ENCODE results near the gene CEP89.
"Not testable (repeated sequence)": the region's sequence is repeated elsewhere in the genome, so short reads cannot be mapped to it uniquely, and the experiment has no call there.

CEP89 gene

DNA sequence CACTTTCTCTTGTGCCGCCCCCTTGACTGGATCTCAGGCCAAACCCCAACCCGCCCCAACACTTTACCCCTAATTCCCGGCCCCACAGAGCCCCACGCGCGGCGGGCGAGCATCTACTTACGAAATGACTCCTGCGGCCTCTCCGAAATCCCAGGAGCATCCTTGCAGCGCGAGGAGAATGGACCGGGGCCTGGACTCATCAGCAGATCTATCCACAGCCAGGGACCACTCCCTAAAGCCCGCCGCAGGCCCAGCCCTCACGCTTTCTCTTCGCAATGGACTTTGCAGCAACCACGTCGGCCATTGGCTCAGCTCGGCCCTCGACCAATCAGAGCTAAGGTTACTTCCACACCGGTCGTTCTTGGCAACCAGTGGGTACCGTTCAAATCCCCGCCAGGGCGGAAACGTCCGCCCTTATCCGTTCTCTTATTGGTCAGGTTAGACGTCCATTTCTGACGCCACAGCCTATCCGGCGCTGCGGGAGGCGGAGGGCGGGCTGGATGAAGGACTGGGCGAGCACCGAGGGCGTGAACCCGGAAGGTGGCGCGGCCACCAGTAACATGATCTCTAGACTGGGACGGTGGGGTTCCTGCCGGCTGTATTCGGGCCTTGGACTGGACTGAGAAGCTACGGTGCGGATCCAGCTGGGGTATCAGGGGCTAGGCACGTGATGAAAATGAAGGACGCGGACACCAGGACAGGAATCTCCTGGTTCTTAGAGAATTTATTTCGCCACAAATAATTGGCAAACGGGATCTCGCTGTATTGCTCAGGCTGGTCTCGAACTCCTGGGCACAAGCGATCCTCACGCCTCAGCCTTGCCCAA is at the start of gene CEP89, which contains the start of gene FAAP24:
Gene CEP89 (minus strand): TSS at position 244 of the 826 bp plus-strand sequence. CDS start 84 bp downstream, at position 160.
Gene FAAP24 (plus strand): TSS at position 528 of the 826 bp plus-strand sequence. CDS start 955 bp downstream, outside the sequence.
- DNase-seq = peak; percentile 99

DNA sequence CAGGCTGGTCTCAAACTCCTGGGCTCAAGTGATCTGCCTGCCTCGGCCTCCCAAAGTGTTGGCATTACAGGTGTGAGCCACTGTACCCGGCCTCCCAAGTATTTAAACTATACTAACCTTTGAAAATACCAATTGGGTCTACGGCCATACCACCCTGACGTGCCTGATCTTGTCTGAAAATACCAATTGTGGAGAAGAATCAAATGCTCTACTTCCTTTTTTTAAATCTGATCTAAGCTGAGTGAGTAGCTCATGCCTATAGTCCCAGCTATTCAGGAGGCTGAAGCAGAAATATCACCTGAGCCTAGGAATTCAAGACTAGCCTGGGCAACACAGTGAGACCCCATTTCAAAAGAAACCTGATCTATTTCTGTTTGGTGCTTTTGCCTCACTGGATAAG is 39.1 kb upstream of the CEP89 start:
- not testable (repeated sequence) for DNase-seq

DNA sequence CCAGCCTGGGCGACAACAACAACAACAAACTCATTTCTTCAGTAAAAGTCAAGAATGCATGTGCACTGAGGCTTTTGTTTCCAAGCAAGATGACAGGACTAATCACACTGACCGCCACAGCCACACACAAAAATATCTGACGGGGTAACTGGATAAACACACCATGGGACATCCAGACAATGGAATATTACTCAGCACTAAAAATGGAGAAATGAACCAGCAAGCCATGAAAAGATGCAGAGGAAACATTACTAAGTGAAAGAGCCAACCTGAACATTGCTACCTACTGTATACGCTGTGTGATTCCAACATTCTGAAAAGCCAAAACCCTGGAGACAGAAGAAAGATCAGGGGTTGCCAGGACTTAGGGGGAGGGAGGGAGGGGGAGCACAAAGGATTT is 37.0 kb upstream of the CEP89 start:
- DNase-seq = no peak

DNA sequence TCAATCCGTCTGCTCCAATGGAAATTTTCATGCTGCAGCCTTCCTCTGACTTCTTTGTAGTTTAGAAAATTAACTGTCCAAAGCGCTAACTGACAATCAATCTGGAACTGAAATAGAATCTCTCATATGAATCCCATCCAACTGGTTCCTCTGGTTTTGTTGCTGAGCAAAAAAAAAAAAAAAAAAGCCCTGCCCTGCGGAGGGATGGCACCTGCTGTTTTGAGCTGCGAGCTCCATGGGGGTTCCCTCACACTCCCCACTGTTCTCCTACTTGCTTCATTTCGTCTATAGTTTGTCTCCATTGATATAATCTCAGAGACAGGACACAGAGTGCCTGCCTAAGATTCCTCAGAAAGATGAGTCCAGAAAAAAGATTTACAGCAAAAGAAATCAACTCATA is 33.7 kb upstream of the CEP89 start:
- DNase-seq = no peak

DNA sequence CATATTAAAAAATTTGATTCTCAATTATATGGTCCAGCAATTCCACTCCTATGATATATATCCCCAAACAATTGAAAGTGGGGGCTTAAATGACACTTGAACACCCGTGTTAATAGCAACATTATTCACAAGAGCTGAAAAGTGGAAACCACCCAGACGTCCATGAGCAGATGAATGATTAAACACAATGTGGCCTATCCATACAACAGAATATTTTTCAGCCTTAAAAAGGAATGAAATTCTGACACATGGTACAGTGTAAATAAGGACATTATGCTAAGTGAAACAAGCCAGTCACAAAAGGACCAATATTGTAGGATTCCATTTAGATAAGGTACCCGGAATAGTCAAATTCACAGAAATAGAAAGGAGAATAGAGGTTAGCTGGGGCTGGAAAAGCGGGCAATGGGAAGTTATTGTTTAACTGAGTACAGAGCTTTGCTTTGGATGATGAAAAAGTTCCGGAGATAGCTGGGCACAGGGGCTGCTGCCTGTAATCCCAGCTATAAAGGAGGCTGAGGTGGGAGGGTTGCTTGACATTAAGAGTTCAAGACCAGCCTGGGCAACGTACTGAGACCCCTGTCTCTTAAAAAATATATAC is 31.8 kb upstream of the CEP89 start:
- not testable (repeated sequence) for DNase-seq

DNA sequence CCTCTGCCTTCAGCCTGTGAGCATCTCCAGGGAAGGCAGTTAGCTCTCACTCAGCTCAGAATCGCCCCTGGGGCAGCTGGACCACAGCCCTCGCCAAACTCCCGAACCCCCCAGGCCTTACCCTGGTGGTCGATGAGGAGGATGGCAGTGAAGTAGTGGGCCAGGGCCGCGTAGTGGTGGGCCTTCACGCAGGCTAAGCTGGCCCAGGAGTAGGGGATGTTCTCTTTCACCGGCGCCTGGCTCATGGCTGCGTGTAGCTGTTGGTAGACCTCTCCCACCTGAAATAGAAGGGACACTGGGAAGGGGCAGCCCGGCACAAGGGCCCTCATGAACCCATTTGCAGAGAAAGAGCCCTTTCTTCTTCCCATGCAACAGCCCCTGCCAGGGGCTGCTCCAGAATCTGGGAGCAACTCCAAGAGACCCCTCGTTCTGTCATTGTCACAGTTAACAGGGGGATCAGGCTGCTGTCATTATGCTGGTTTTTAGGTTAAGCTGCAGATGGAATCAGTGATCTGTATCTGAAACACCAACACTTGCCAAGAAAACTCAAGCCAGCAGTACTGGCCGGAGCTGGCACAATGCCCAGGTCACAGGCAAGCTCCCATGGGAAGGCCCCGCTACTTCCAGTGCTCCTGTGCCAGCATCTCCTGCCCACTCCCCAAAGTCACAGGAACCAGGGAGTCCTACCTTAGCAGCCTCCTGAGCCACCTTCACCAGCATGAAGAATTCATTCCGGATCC is 30.5 kb upstream of the CEP89 start:
- DNase-seq = not testable (repeated sequence)

DNA sequence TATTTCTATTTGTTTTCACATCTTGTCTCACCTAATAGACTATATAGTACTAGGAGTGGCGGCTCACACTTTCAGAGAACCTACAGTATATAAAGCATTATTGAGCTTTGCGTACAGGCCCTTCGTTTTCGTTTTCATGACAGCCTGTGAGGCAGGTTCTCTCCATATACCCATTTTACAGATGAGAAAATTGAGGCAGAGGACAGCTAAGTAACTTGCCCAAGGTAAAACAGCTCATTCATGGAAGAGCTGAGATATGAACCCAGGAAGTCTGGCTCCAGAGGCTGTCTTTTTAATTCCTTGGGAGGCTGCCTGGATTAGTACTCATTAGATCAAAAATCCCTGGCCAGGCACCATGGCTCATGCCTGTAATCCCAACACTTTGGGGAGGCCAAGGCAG is 29.2 kb upstream of the CEP89 start:
- no peak for DNase-seq

DNA sequence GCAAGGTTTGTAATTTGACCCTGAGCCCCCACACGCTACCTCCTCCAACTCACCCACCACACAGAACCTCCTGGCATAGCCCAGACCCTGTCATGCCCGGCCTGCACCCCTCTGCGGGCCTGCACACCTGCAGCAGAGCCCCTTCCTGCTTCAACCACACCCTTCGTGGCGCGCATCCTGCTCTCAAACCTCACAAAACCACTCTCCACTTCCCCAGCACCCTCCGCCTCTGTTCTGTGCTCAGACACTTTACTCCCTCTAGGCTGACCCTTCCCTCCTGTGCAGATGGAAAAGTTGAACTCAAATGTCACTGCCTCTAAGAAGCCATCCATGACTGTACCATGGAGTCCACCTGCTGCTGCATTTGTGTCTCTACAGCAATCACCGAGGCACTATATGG is 28.8 kb upstream of the CEP89 start:
- DNase-seq = no peak

DNA sequence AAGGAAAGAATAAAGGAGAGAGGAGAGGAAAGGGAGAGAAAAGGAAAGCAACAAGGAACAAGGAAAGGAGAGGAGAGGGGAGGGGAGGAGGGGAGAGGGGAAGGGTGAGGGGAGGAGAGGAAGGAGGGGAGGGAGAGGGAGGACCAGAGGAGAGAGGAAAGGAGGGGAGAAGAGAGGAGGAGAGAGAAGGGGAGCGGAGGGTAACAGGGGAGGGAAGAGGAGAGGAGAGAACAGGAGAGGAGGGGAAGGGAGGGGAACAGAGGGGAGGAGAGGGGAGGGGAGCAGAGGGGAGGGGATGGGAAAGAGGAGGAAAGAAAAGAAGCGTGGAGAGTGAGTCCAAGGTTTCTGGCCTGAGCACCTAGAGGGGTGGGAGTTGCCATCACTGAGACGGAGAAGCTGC is 27.0 kb upstream of the CEP89 start:
- no peak for DNase-seq

DNA sequence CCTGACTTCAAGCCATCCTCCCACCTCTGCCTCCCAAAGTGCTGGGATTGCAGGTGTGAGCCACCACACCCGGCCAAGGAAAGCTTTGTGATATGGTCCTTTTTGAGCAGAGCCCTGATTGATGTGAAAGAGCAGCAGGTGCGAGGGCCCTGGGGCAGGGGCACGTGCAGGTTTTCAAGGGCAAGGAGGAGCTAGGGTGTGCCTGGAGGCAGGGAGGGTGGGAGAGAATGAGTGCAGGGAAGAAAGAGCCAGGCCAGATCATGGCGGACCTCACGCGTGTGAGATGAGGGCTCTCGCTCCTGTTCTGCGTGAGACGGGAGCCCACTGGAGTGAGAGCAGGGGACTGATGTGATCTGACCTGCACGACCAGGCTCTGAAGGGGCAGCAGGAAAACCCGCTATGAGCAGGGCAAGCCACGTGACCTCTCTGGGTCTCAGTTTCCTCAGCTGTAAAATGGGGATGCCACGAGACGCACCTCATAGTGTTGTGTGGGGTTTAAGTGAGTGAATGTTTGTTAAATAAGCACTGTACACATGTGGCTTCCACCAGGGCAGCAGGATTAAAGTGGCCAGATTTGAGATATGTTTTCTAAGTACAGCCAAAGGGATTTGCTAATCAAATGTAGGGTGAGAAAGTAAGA is 26.1 kb upstream of the CEP89 start:
- no peak for DNase-seq

DNA sequence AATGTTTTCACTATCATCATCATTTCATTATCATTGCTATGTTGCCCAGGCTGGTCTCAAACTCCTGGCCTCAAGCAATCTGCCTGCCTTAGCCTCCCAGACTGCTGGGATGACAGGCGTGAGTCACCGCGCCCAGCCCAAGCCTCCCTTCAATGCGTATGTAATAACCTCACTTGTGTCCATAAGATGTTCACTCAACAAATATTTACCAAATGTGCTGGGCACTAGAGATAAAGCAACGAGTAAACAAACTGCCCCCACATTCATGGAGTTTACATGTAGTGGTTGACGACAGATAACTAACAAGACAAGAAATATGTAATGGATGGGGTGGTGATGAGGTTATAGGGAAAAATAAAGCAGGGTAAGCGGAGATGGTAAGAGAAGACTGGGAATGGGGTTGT is 25.3 kb upstream of the CEP89 start:
- not testable (repeated sequence) for DNase-seq

DNA sequence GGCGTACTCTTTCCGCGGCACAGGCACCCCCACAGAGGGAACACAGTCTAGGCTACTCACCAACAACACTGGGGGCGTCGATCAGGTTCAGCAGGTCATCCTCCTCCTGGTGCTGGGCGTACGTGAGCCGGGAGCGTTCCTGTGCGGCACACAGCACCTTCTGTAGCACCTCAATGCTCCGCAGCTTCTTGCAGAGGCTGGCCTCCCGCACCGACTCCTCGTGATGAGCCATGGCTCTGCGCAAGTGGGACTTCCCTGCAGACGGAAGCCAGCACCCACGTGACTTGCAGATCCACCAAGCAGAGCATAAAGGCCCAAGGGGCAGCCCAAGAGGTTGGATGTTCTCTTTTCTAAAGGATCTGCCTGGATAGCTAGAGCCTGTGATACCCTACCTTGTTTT is 24.2 kb upstream of the CEP89 start:
- DNase-seq = not testable (repeated sequence)

DNA sequence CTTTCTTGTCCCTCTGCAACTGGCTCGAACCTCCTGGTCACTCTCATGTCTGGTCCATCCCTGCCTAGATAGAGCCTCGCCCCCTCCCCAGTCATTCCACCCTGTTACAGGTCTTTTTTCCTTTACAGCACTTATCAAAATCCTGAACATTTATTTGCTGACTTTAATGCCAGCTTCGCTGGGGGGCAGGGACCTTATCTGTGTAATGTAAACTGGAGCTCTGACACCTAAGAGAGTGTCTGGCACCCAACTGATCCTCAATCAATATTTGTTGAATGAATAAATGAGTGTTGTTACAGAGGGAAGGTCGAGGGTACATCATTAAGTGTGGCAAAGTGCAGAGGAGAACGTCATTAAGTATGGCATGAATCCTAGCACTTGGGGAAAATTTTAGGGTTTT is 17.0 kb upstream of the CEP89 start:
- DNase-seq = no peak

DNA sequence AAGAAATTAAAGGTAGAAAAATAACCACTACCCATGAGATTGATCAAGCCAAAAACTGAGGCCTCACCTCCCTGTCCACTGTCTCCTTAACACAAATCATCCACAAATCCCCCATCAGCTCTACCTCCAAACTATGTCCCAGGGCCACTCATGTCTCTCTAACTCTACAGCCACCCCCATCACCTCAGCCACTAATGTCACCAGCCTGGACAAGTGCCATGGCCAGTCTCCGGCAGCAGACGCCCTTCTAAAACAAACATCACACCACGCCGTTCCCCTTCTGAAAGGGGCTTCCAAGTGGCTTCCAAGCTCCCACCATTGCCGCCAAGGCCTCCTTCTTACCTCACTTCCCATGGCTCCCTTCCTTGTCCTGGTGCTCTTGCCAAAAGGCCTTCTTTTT is 16.5 kb upstream of the CEP89 start:
- not testable (repeated sequence) for DNase-seq

DNA sequence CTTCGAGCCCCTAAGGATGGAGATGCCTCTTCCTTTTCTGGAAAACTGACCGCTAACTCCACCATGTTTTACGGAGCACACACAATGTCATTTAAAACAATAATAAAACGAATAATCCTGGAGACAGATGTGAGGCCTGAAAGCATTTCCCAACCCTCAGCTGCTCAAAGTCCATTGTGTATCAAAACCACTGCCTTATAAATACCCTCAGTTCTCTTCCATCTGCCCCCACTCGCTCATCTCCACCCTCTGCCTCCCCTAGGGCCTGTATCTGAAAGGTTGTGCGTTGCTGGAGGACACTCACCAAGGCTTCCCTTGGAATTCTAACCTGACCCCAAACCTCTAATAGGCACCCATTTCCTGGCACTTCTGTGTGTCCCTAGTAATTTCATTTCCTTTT is 10.7 kb upstream of the CEP89 start:
- DNase-seq = not testable (repeated sequence)

DNA sequence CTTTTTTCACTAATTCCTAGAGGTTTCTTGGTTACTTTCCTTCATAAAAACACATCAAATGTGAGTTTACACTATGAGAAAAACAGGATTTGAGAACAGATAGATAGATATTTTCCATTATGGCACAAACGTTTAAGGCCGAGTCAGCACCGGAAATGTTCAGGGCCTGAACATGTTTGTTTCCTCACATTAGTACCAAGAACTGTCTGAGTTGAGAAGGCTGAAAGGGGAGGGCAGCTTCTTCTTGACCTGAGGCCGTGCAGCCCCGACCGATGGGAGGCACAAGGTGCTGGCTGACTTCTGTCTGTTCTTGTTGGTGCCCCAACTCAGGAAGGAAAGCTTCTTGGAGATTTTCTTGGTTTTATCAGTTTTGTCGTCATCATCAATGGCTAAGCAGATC is 8.0 kb upstream of the CEP89 start:
- not testable (repeated sequence) for DNase-seq

DNA sequence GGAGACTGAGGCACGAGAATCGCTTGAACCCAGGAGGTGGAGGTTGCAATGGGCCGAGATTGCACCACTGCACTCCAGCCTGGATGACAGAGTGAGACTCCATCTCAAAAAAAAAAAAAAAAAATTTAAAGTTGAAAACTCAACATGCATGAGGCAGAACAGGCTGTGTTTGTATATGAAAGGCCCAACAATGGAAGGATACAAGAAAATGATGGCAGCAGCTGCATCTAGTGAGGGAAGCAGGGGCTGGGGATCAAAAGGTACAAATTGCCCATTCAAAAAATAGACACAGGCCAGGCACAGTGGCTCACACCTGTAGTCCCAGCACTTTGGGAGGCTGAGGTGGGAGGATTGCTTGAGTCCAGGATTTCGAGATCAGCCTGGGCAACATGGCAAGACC is 6.1 kb upstream of the CEP89 start:
- not testable (repeated sequence) for DNase-seq

DNA sequence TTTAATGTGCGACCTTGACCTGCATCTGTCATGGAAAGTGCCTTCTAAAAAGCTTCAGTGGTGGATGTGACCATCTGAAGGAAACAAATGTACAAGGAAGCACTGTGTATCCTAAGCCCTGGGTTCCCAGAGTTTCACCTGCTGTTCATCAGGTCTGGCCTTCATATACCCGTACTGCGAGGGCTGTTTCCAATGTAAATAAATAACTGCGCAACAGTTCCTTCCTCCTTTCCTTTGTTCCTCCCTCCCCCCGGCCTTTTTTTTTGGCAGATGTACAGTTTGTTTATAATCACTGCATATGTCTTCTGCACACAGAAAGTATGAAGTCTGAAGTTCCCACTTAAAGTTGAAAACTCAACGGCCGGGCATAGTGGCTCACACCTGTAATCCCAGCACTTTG is 5.5 kb upstream of the CEP89 start:
- no peak for DNase-seq

DNA sequence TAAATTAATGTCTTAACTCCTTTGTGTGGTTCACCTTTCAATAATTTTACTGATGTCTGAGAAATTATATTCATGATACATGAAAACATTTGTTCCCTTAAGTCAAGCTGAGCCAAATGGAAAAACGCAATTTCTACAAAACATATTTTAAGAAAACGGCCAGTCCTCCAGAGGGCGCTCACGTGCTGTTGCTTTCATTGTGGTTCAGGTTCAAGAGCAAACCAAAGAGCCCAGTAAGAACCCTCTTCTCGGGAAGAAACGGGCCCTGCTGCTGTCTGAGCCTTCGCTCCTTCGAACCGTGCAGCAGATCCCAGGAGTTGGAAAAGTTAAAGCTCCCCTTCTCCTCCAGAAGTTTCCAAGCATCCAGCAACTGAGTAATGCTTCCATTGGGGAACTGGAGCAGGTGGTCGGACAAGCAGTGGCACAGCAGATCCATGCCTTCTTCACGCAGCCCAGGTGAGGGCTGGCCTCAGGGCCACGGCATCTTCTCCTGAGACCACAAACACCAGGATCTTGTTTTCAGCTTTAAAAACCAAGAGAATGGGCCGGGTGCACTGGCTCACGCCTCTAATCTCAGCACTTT is 4.6 kb upstream of the CEP89 start:
- peak; percentile 53 for DNase-seq

DNA sequence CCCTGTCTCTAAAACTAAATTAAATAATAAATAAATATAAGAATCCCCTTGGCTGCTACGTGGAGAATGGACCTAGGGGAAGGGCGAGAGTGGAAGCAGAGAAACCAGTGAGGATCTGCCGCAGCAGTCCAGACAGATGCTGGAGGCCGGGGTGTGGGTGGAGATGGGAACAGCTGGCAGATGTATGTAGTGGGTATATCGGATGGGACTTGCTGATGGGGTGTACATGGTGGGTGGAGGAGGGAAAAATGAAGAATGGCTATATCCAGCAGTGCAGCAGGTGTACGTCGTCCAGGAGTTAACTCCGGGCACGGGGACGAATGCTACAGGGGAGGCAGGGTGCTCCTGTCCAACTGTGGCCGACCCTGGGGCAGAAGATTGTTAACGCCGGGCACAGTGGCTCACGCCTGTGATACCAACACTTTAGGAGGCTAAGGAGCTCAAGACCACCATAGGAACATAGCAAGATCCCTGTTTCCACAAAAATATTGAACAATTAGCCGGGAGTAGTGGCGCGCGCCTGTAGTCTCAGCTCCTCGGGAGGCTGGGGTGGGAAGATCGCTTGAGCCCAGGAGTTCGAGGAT is 654 bp downstream of the CEP89 start:
- DNase-seq = no peak

DNA sequence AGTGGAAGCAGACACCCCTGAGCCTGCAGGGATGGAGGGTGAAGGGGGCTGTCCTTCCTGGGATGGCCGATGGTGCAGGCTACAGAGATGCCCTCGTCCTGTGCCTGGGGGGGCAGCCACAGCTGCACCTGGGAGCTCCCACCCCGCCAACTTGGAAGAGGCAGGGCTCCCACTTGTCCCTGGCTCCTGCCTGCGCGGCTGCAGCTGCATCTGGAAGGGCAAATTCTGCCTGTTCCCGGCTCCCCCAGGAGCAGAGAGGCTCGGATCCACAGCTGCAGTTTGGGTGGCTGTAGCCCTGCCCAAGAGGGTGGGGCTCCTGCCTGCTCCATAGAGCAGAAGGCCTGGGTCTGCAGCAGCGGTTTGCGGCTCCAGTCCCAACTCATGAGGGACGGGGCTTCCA is 2.2 kb downstream of the CEP89 start:
- no peak for DNase-seq

DNA sequence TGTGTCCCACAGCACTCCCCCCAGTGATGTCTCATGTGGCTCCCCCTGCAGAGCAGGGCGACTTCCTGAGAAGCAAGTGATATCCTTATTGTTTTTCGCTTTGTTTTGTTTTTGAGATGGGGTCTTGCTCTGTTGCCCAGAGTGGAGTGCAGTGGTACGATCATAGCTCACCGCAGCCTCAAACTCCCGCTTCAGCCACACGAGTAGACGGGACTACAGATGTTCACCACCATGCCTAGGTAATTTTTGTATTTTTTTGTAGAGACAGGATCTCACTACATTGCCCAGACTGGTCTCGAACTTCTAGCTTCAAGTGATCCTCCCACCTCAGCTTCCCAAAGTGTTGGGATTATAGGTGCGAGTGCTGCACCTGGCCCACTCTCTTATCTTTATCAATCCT is 5.0 kb downstream of the CEP89 start:
- no peak for DNase-seq

Data from fibroblast of upper back skin (primary cell).